ENCODE measurements around the gene MNS1. TPM values are rescaled to one million over a fixed set of nuclear protein-coding genes. Genes with fewer than 3 reads are reported as not detected.

Gene MNS1
- total and polyA plus RNA-seq, 10 of the 15 experiments (the other 5 are each of a cell fraction or from before 2014, with no cell fraction given): 0.45 to 2.6 (median 0.97) TPM

DNA sequence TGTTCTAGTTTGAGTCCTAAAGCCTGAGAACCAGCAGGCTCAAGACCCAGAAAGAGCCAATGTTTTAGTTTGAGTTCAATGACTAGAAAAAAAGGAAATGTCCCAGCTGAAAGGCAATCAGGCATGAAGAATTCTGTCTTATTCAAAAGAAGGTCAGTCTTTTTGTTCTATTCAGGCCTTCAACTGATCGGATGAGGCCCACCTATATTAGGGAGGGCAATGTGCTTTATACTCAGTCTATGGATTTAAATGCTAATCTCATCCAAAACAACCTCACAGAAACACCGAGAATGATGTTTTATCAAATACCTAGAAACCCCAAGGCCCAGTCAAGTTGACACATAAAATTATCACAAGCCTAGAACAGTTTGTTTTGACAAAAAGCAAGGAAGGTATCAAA is 4.0 kb downstream of the MNS1 start (continued):
- TF ChIP-seq CEBPZ (IDR thresholded peaks at IDR 0.05; ENCODE audit: low read depth, low read length): no peak
- no peak for TF ChIP-seq CUX1 (IDR thresholded peaks at IDR 0.05; ENCODE audit: insufficient replicate concordance, low read depth, low read length)

GRCh38 chr15:56460071-56460470 is 4.9 kb downstream of the MNS1 start:
- FAIRE-seq (peak; percentile 44), DNase-seq (ENCODE audit: low read depth, low spot score) (no peak), ATAC-seq (no peak)
- Histone ChIP-seq H3K9ac (ENCODE audit: control insufficient read depth, insufficient read depth, low read length) (no peak overlapping the region), H3K79me2 (ENCODE audit: control insufficient read depth, insufficient read depth, low read length) (no peaks in the 10 kb centered on the region), H3K36me3 (ENCODE audit: control insufficient read depth in 2 of 2, insufficient read depth in 2 of 2, low read length in 1 of 2) (no peaks in the 10 kb centered on the region), H3K9me3 (replicated peaks; ENCODE audit: control insufficient read depth, insufficient read depth, low read length) (no peaks in the 10 kb centered on the region), H3K4me1 (ENCODE audit: control insufficient read depth, insufficient read depth, low read length) (no peaks in the 10 kb centered on the region), H3K27me3 (replicated peaks in 1 of 2; ENCODE audit: control insufficient read depth in 2 of 2, insufficient read depth in 2 of 2, low read length in 1 of 2) (no peaks in the 10 kb centered on the region), H3K4me2 (ENCODE audit: control insufficient read depth, insufficient read depth) (no peak overlapping the region), H3K4me3 (no peak overlapping the region), H2AFZ (ENCODE audit: control insufficient read depth, low read depth, low read length) (no peak overlapping the region), H3K27ac (ENCODE audit: control insufficient read depth, insufficient read depth) (no peak overlapping the region), H4K20me1 (ENCODE audit: control insufficient read depth, insufficient read depth) (no peaks in the 10 kb centered on the region)
- ChIA-PET POLR2A (no interaction called here), CTCF (interaction anchor here (1.0 kb wide), 1 partner anchor 32 kb away, joined by 3 read pairs; no protein-coding TSS in a partner anchor), RAD21 (ENCODE audit: unreplicated experiment) (no interaction called here), SMC1A (ENCODE audit: uncharacterized antibody, unreplicated experiment) (no interaction called here)
- intact Hi-C loops (cut with micrococcal nuclease; ENCODE audit: unreplicated experiment) (no loop called here), in situ Hi-C loops (cut with MboI) (no loop called here)
- BruUV-seq (replicated peaks): no TSS peak
- WGBS (ENCODE audit: insufficient coverage, insufficient replicate concordance, low lambda C conversion rate, missing lambda C conversion rate): 41% methylated on average over 1 of the region's 1 CpG
- TF ChIP-seq BACH1 (IDR thresholded peaks at IDR 0.05; ENCODE audit: borderline replicate concordance) (no peak), POU2F2 (IDR thresholded peaks at IDR 0.05; ENCODE audit: borderline replicate concordance, low read depth, low read length) (no peak), EED (IDR thresholded peaks at IDR 0.05; ENCODE audit: low read depth) (no peak), YBX1 (IDR thresholded peaks at IDR 0.05) (no peak), BHLHE40 (IDR thresholded peaks at IDR 0.05; ENCODE audit: borderline replicate concordance in 1 of 2, low read depth in 2 of 2, low read length in 1 of 2) (no peak), NFIC (IDR thresholded peaks at IDR 0.05; ENCODE audit: low read depth, low read length) (no peak), NRF1 (conservative IDR thresholded peaks at IDR 0.05; ENCODE audit: low read depth, low read length) (no peak), RCOR1 (conservative IDR thresholded peaks at IDR 0.05; ENCODE audit: low read depth, low read length) (no peak), ELK1 (IDR thresholded peaks at IDR 0.05; ENCODE audit: low read depth, low read length) (no peak), CEBPB (IDR thresholded peaks at IDR 0.05; ENCODE audit: borderline replicate concordance in 1 of 2, low read depth in 2 of 2, low read length in 2 of 2) (no peak), RELA (IDR thresholded peaks at IDR 0.05; ENCODE audit: borderline replicate concordance, partially characterized antibody) (no peak), FOXM1 (IDR thresholded peaks at IDR 0.05; ENCODE audit: low read depth, low read length) (no peak)
